A673 (cell line): ENCODE data around the gene PILRA. TPM values are rescaled to one million over a fixed set of nuclear protein-coding genes. Genes with fewer than 3 reads are reported as not detected.

Source experiments
- BruUV-seq: library from RNA; stranded (reverse); fragments of 400-500 nt; replicated peaks from 2 replicates; lab custom pipeline; 2021; lab: Mats Ljungman, UMichigan
- CTCF ChIA-PET: fragments of 300-600 bp; sonication (Branson Sonifier 250); formaldehyde crosslinking; loops from one replicate; lab custom pipeline; 2022; ENCODE audit warnings: antibody characterized with exemption; lab: Charles Lee
- POLR2A ChIA-PET: fragments of 300-600 bp; sonication (Branson Sonifier 250); formaldehyde crosslinking; loops from one replicate; lab custom pipeline; 2022; ENCODE audit warnings: antibody characterized with exemption; ENCODE audit not compliant: low non-redundant PET; lab: Charles Lee
- DNase-seq: peaks from one replicate; pipeline ENCODE4 v3.0.0-alpha.2; 2015; ENCODE audit warnings: low spot score
- H3K27ac ChIP-seq: fragments of 200-600 bp; sonication (generic); 2 replicates; pipeline ENCODE4 v1.5.1; 2016; ENCODE audit warnings: mixed run types, low read depth, mild to moderate bottlenecking, mixed read lengths, antibody characterized with exemption, low read length; ENCODE audit not compliant: poor library complexity, severe bottlenecking
- H3K27me3 ChIP-seq: fragments of 200-600 bp; sonication (generic); replicated peaks from 2 replicates; pipeline ENCODE4 v1.6.1; 2017; ENCODE audit warnings: mixed run types, low read depth, mild to moderate bottlenecking, mixed read lengths, antibody characterized with exemption, low read length; ENCODE audit not compliant: insufficient read depth, poor library complexity
- H3K36me3 ChIP-seq: fragments of 200-600 bp; sonication (generic); 2 replicates; pipeline ENCODE4 v1.6.1; 2016; ENCODE audit warnings: mixed run types, mild to moderate bottlenecking, mixed read lengths, antibody characterized with exemption, low read length; ENCODE audit not compliant: insufficient read depth, poor library complexity, severe bottlenecking
- H3K4me1 ChIP-seq: fragments of 200-600 bp; sonication (generic); 2 replicates; pipeline ENCODE4 v1.6.1; 2017; ENCODE audit warnings: mixed run types, mild to moderate bottlenecking, mixed read lengths, antibody characterized with exemption, low read length; ENCODE audit not compliant: insufficient read depth, poor library complexity, severe bottlenecking
- H3K4me3 ChIP-seq: fragments of 200-600 bp; sonication (generic); 2 replicates; pipeline ENCODE4 v1.5.1; 2016; ENCODE audit warnings: low read depth, mixed run types, mild to moderate bottlenecking, mixed read lengths, low read length; ENCODE audit not compliant: poor library complexity, severe bottlenecking
- H3K9me3 ChIP-seq: fragments of 200-600 bp; sonication (generic); 2 replicates; pipeline ENCODE4 v1.6.1; 2016; ENCODE audit warnings: mixed run types, low read depth, mild to moderate bottlenecking, mixed read lengths, antibody characterized with exemption, low read length; ENCODE audit not compliant: poor library complexity, severe bottlenecking
- EZH2 ChIP-seq: fragments of 200-600 bp; sonication (generic); IDR thresholded peaks from 2 replicates; pipeline ENCODE4 v1.6.1; 2017; ENCODE audit warnings: borderline replicate concordance, low read depth, mild to moderate bottlenecking, mixed read lengths, antibody characterized with exemption, low read length; ENCODE audit not compliant: poor library complexity, severe bottlenecking
- intact Hi-C: fragments of 100-400 bp; cut with micrococcal nuclease; formaldehyde crosslinking; loops from one replicate; pipeline ENCODE4 v1.10.0; 2022; ENCODE audit not compliant: unreplicated experiment
- total RNA-seq: library from RNA; stranded (reverse); gene quantifications from 2 replicates; pipeline ENCODE4 v1.2.3, GENCODE V29; 2021
- TF ChIP-seq, protein P1 (sequence below): fragments of 300-800, 200-600 bp; sonication (generic); conservative IDR thresholded peaks from 2 replicates; pipeline ENCODE4 v1.5.1; 2017; ENCODE audit warnings: low read depth, mild to moderate bottlenecking, antibody characterized with exemption, low read length, moderate library complexity, mixed read lengths

Gene PILRA
- total RNA-seq, 1 experiment from 2014 or later, result 1.5 TPM

DNA sequence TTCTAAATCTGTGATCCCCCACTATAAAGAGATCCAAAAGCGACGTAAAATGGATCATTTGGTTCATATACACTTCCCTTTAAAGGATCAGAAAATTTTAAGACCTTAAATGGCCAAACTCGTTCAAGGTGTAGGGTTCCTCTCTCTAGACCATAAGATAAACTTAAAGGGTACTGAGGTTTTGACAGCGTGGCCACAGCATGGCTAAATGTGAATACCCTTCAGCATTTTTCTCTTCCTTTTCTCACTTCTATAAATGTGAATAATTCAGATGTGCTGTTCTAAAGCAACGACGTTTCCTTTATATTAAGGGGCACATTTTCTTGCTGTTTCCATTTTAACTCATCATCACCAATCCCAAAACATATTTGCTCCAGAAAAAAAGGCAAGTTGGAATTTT is 50.0 kb downstream of the PILRA start:
- ChIA-PET CTCF (no interaction called here), POLR2A (no interaction called here)
- Histone ChIP-seq H3K4me1 (no peaks in the 10 kb centered on the region), H3K27me3 (no peaks in the 10 kb centered on the region), H3K36me3 (no peaks in the 10 kb centered on the region), H3K9me3 (peaks cover 4% of the 10 kb centered on the region), H3K27ac (no peak overlapping the region), H3K4me3 (no peak overlapping the region)
- intact Hi-C loops, result no loop called here
- DNase-seq, result no peak
- TF ChIP-seq, protein P1, sequence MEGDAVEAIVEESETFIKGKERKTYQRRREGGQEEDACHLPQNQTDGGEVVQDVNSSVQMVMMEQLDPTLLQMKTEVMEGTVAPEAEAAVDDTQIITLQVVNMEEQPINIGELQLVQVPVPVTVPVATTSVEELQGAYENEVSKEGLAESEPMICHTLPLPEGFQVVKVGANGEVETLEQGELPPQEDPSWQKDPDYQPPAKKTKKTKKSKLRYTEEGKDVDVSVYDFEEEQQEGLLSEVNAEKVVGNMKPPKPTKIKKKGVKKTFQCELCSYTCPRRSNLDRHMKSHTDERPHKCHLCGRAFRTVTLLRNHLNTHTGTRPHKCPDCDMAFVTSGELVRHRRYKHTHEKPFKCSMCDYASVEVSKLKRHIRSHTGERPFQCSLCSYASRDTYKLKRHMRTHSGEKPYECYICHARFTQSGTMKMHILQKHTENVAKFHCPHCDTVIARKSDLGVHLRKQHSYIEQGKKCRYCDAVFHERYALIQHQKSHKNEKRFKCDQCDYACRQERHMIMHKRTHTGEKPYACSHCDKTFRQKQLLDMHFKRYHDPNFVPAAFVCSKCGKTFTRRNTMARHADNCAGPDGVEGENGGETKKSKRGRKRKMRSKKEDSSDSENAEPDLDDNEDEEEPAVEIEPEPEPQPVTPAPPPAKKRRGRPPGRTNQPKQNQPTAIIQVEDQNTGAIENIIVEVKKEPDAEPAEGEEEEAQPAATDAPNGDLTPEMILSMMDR, result no peak
- TF ChIP-seq EZH2, result no peak
- no TSS peak for BruUV-seq

DNA sequence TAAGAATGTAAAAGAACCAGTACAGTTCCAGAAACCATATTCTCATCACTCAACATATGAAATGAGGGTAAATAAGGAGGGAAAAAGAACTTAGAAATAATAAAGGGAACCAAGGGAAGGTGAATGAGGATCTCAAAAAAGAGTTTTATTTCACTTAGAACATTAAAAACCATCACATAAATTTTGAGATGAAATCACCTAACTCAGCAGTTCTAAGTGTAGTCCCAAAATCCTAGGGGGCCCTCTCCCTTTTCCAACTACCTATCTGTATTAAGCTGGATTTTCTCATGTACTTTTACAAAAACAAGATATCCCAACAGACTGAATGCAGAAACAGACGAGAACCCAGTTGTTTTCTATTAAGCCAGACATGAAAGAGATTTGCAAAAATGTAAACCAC is 52.1 kb downstream of the PILRA start:
- no peak for DNase-seq
- no peak overlapping the region for H3K27ac ChIP-seq
- H3K4me3 ChIP-seq, result no peak overlapping the region
- CTCF ChIA-PET, result no interaction called here
- no TSS peak for BruUV-seq
- no peaks in the 10 kb centered on the region for H3K4me1 ChIP-seq
- TF ChIP-seq, protein P1, result no peak
- TF ChIP-seq EZH2, result no peak
- POLR2A ChIA-PET, result no interaction called here
- no peaks in the 10 kb centered on the region for H3K27me3 ChIP-seq
- H3K36me3 ChIP-seq, result no peaks in the 10 kb centered on the region
- intact Hi-C loops, result no loop called here
- H3K9me3 ChIP-seq, result peaks cover 4% of the 10 kb centered on the region

DNA sequence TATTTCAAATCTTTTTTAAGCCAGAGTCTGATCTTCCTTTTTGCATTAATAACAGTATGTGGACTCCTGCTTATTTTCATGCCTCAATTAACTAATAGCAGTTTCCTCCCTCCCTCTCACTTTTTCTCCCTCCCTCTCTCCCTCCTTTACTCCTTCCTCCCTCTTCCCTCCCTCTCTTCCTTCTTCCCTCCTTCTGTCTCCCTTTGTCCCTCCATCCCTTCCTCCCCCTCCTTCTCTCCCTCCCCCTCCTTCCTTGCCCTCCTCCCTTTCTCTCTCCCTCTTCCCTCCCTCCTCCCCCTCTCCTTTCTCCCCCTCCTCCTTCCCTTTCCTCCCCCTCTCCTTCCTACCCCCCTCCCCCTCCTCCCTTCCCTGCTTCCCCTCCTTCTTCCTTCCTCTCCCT is 53.2 kb downstream of the PILRA start:
- DNase-seq, result peak; percentile 24
- H3K4me1 ChIP-seq, result peaks cover 9% of the 10 kb centered on the region
- CTCF ChIA-PET, result no interaction called here
- intact Hi-C loops, result no loop called here
- TF ChIP-seq EZH2, result no peak
- TF ChIP-seq, protein P1, result no peak
- H3K27ac ChIP-seq, result no peak overlapping the region
- POLR2A ChIA-PET, result no interaction called here
- H3K9me3 ChIP-seq, result peaks cover 4% of the 10 kb centered on the region
- H3K36me3 ChIP-seq, result peaks cover 7% of the 10 kb centered on the region
- BruUV-seq, result no TSS peak
- no peaks in the 10 kb centered on the region for H3K27me3 ChIP-seq
- no peak overlapping the region for H3K4me3 ChIP-seq
